DOHH2 (cell line): ENCODE data around the gene PDE9A.

ENCODE experiments used
- H3F3A ChIP-seq: fragments of 200-600 bp; sonication (generic), shearing (Covaris generic); 2 replicates; pipeline ENCODE4 v1.6.0; 2016; ENCODE audit warnings: antibody characterized with exemption, mild to moderate bottlenecking; ENCODE audit not compliant: control insufficient read depth, insufficient read depth
- H3K27ac ChIP-seq: fragments of 200-600 bp; sonication (generic); 2 replicates; pipeline ENCODE4 v1.5.1; 2014; ENCODE audit warnings: low read depth, mild to moderate bottlenecking, low read length, moderate library complexity
- H3K27me3 ChIP-seq: fragments of 200-600 bp; sonication (generic); 2 replicates; pipeline ENCODE4 v1.6.1; 2014; ENCODE audit warnings: mild to moderate bottlenecking, low read length, mixed read lengths; ENCODE audit not compliant: control insufficient read depth
- H3K36me3 ChIP-seq: fragments of 200-600 bp; sonication (generic); 2 replicates; pipeline ENCODE4 v1.6.1; 2014; ENCODE audit warnings: mild to moderate bottlenecking, low read length, moderate library complexity, mixed read lengths; ENCODE audit not compliant: control insufficient read depth
- H3K4me1 ChIP-seq: fragments of 200-600 bp; sonication (generic); 2 replicates; pipeline ENCODE4 v1.6.1; 2014; ENCODE audit warnings: mild to moderate bottlenecking, low read length, mixed read lengths; ENCODE audit not compliant: control insufficient read depth
- H3K4me2 ChIP-seq: fragments of 200-600 bp; sonication (generic); 2 replicates; pipeline ENCODE4 v1.6.0; 2014; ENCODE audit warnings: mild to moderate bottlenecking, low read length, moderate library complexity
- H3K4me3 ChIP-seq: fragments of 200-600 bp; sonication (generic); 2 replicates; pipeline ENCODE4 v1.5.1; 2014; ENCODE audit warnings: mild to moderate bottlenecking, low read length, mixed read lengths
- H3K79me2 ChIP-seq: fragments of 200-600 bp; sonication (generic); 2 replicates; pipeline ENCODE4 v1.6.1; 2014; ENCODE audit warnings: mild to moderate bottlenecking, low read length, mixed read lengths; ENCODE audit not compliant: control insufficient read depth
- H3K9me2 ChIP-seq: fragments of 200-600 bp; sonication (generic); replicated peaks from 2 replicates; pipeline ENCODE4 v1.6.1; 2014; ENCODE audit warnings: mild to moderate bottlenecking, low read length, mixed read lengths; ENCODE audit not compliant: control insufficient read depth
- H3K9me3 ChIP-seq: fragments of 200-600 bp; sonication (generic); 2 replicates; pipeline ENCODE4 v1.6.1; 2014; ENCODE audit warnings: antibody characterized with exemption, low read length, mixed read lengths; ENCODE audit not compliant: control insufficient read depth, insufficient read depth
- H4K20me1 ChIP-seq: fragments of 200-600 bp; sonication (generic); 2 replicates; pipeline ENCODE4 v1.6.0; 2014; ENCODE audit warnings: low read depth, mild to moderate bottlenecking, antibody characterized with exemption, low read length, moderate library complexity; ENCODE audit not compliant: control insufficient read depth, insufficient read depth
- EZH2phosphoT487 ChIP-seq: fragments of 200-600 bp; sonication (generic); IDR thresholded peaks from 2 replicates; pipeline ENCODE4 v1.6.1; 2017; ENCODE audit warnings: borderline replicate concordance, mild to moderate bottlenecking, antibody characterized with exemption, low read length, moderate library complexity, mixed read lengths
- TF ChIP-seq, protein P1 (sequence below): fragments of 200-600 bp; sonication (generic); IDR thresholded peaks from one replicate; pipeline ENCODE4 v1.5.1; 2014; ENCODE audit warnings: antibody characterized with exemption, mild to moderate bottlenecking, low read depth, low read length; ENCODE audit not compliant: poor library complexity, severe bottlenecking

The PDE9A gene

DNA sequence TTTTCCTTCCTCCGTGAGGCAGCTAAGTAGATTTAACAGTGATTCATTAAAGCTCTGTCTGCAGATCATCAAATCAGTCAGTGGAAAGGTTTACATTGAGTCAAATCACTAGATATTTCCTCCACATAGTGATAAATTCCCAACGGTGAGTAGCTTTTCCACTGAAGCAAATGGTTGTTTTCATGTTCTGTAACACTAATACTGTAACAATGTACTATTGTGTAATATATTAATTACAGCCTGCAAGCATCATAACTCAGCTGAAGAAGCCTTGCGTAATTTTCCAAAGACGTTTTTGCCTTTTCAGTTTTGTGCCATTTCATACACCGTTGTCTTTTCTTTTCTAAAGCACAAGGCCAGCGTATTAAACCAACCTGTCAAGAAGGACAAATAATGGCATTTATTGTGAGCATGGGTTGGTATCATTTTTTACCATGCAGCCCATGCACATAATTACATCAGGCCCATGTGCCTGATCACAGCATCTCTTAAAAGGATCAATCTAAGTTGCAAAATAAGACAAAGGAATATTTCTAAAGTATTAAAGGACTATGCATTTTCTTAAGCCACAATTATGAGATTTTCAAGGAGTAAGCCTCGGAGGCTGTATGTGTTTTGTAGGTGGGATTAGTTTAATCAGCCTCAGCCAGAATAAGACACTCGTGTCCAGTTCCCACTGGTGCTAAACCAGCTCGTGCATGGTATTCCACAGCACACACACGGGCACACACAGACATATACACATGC, 16.7 kb upstream of the PDE9A start:
- Histone ChIP-seq H3K36me3 (no peaks in the 10 kb centered on the region), H3F3A (no peaks in the 10 kb centered on the region), H3K27me3 (0 out of 2 replicates have a peak, but pooled peaks cover 5% of the 10 kb centered on the region), H3K4me1 (no peaks in the 10 kb centered on the region), H3K4me2 (no peak overlapping the region), H3K27ac (no peak overlapping the region), H3K9me3 (no peaks in the 10 kb centered on the region), H3K9me2 (no peaks in the 10 kb centered on the region), H4K20me1 (no peaks in the 10 kb centered on the region), H3K4me3 (no peak overlapping the region), H3K79me2 (no peaks in the 10 kb centered on the region)
- no peak for TF ChIP-seq EZH2phosphoT487
- TF ChIP-seq, protein P1, sequence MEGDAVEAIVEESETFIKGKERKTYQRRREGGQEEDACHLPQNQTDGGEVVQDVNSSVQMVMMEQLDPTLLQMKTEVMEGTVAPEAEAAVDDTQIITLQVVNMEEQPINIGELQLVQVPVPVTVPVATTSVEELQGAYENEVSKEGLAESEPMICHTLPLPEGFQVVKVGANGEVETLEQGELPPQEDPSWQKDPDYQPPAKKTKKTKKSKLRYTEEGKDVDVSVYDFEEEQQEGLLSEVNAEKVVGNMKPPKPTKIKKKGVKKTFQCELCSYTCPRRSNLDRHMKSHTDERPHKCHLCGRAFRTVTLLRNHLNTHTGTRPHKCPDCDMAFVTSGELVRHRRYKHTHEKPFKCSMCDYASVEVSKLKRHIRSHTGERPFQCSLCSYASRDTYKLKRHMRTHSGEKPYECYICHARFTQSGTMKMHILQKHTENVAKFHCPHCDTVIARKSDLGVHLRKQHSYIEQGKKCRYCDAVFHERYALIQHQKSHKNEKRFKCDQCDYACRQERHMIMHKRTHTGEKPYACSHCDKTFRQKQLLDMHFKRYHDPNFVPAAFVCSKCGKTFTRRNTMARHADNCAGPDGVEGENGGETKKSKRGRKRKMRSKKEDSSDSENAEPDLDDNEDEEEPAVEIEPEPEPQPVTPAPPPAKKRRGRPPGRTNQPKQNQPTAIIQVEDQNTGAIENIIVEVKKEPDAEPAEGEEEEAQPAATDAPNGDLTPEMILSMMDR, result no peak

DNA sequence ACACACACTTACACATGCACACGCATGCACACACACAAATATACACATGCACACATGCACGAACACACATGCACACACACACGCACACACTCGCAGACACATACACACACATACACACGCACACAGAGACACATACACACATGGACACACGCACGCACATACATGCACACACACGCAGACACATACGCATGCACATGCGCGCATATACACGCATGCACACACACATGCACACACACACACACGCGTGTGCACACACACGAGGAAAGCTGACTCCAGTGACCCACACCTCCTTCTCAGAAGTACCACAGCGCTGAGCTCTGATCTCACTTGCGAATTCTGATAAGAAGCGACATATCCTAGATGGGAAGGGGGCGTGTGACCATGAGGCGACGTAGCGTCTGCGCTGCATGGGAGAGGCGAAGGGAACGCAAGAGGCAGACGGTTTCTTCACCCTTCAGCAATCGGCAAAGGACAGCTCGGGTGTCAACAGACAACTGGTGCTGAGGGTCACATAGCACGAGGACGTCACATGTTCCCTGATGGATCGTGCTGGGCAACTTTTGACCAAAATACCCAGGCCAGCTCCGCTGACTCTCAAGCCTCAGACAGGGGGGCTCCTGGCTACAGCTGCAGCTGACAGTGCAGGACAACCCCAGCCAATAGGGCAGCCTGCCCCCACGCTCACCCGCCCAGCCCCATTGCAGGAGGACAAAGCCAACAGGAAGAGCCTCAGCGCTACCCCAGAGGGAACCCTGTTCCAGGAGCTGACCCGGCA, 16.0 kb upstream of the PDE9A start:
- H3K27ac ChIP-seq, result no peak overlapping the region
- no peaks in the 10 kb centered on the region for H3K9me3 ChIP-seq
- H3F3A ChIP-seq, result no peaks in the 10 kb centered on the region
- no peak overlapping the region for H3K4me2 ChIP-seq
- H3K27me3 ChIP-seq, result peaks cover 13% of the 10 kb centered on the region
- no peak overlapping the region for H3K4me3 ChIP-seq
- H3K79me2 ChIP-seq, result no peaks in the 10 kb centered on the region
- no peaks in the 10 kb centered on the region for H3K4me1 ChIP-seq
- TF ChIP-seq, protein P1, result no peak
- no peak for TF ChIP-seq EZH2phosphoT487
- no peaks in the 10 kb centered on the region for H4K20me1 ChIP-seq
- no peaks in the 10 kb centered on the region for H3K36me3 ChIP-seq
- no peaks in the 10 kb centered on the region for H3K9me2 ChIP-seq

DNA sequence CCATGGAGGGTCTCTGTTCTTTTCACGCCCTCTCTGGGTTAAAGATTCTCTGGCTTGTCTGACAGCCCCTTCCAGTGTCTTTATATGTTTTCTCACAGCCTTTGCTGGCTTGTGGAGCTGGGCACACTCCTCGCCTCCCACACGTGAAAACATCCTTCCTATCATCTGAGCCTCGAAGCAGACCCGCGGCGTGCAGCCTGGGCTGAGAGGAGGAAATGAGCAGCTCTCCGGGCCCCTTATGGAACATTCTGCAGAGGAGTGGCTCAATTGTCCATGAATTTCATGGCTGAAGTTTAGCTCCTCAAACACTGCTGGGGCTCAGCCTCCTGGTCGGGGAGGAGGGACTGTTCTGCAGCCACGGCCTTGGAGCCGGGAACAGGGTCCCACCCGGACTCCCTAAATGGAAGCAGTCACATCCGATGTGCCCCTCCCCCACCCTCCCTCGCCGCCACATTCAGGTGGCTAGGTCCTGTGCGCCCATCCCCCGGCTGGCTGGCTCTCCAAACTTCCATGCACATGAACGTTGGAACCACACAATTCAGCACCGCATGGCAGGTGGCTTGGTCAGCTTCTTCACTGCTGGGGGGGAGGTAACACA, 15.1 kb upstream of the PDE9A start:
- Histone ChIP-seq H3K4me1 (no peaks in the 10 kb centered on the region), H3K79me2 (no peaks in the 10 kb centered on the region), H3K27ac (no peak overlapping the region), H4K20me1 (no peaks in the 10 kb centered on the region), H3K9me2 (no peaks in the 10 kb centered on the region), H3K9me3 (no peaks in the 10 kb centered on the region), H3K27me3 (peaks cover 16% of the 10 kb centered on the region), H3F3A (no peaks in the 10 kb centered on the region), H3K4me3 (no peak overlapping the region), H3K36me3 (no peaks in the 10 kb centered on the region), H3K4me2 (no peak overlapping the region)
- TF ChIP-seq, protein P1, result no peak
- TF ChIP-seq EZH2phosphoT487, result no peak
